ENCODE measurements around the gene CLIP3.
"Not testable (repeated sequence)": the region's sequence is repeated elsewhere in the genome, so short reads cannot be mapped to it uniquely, and the experiment has no call there.

CLIP3 gene

GRCh38 chr19:35986664-35987570, 45.8 kb downstream of the CLIP3 start:
- H3K36me3 ChIP-seq (ENCODE audit: insufficient read depth, insufficient read length, low read length): no peaks in the 10 kb centered on the region
- H3K4me3 ChIP-seq (ENCODE audit: insufficient read length, low read depth): peak overlapping the region; percentile 28
- peaks cover 5% of the 10 kb centered on the region; the same call in 1 of the 2 replicates for H3K9me3 ChIP-seq (ENCODE audit: insufficient read depth, low read length)
- H3K27me3 ChIP-seq (ENCODE audit: insufficient read depth, insufficient read length): peaks cover 33% of the 10 kb centered on the region
- H3K9ac ChIP-seq (ENCODE audit: insufficient read length, low read depth): peak overlapping the region; percentile 17
- H3K4me1 ChIP-seq (ENCODE audit: insufficient read depth, insufficient read length): no peaks in the 10 kb centered on the region
- no peak for DNase-seq (ENCODE audit: low read depth, low spot score)
- TF ChIP-seq SUZ12 (IDR thresholded peaks at IDR 0.05; ENCODE audit: extremely low read depth, insufficient read depth, insufficient read length): no peak
- no peak for TF ChIP-seq ZNF274 (IDR thresholded peaks at IDR 0.05; ENCODE audit: low read depth, low read length)
- no peak for TF ChIP-seq YY1 (IDR thresholded peaks at IDR 0.05; ENCODE audit: insufficient read depth, insufficient read length)

GRCh38 chr19:35986111-35986510, 46.6 kb downstream of the CLIP3 start:
- DNase-seq (ENCODE audit: low read depth, low spot score): no peak
- peaks cover 5% of the 10 kb centered on the region; the same call in 1 of the 2 replicates for H3K9me3 ChIP-seq (ENCODE audit: insufficient read depth, low read length)
- H3K4me3 ChIP-seq (ENCODE audit: insufficient read length, low read depth): no peak overlapping the region
- peaks cover 33% of the 10 kb centered on the region for H3K27me3 ChIP-seq (ENCODE audit: insufficient read depth, insufficient read length)
- no peak overlapping the region for H3K9ac ChIP-seq (ENCODE audit: insufficient read length, low read depth)
- H3K36me3 ChIP-seq (ENCODE audit: insufficient read depth, insufficient read length, low read length): no peaks in the 10 kb centered on the region
- TF ChIP-seq YY1 (IDR thresholded peaks at IDR 0.05; ENCODE audit: insufficient read depth, insufficient read length) (no peak), ZNF274 (IDR thresholded peaks at IDR 0.05; ENCODE audit: low read depth, low read length) (no peak), SUZ12 (IDR thresholded peaks at IDR 0.05; ENCODE audit: extremely low read depth, insufficient read depth, insufficient read length) (no peak)
- H3K4me1 ChIP-seq (ENCODE audit: insufficient read depth, insufficient read length): no peaks in the 10 kb centered on the region

GRCh38 chr19:35983177-35983576, 49.5 kb downstream of the CLIP3 start:
- DNase-seq (ENCODE audit: low read depth, low spot score): no peak
- no peak overlapping the region for H3K9ac ChIP-seq (ENCODE audit: insufficient read length, low read depth)
- H3K4me1 ChIP-seq (ENCODE audit: insufficient read depth, insufficient read length): peaks cover 2% of the 10 kb centered on the region
- H3K36me3 ChIP-seq (ENCODE audit: insufficient read depth, insufficient read length, low read length): no peaks in the 10 kb centered on the region
- no peaks in the 10 kb centered on the region for H3K9me3 ChIP-seq (ENCODE audit: insufficient read depth, low read length)
- no peak overlapping the region for H3K4me3 ChIP-seq (ENCODE audit: insufficient read length, low read depth)
- H3K27me3 ChIP-seq (ENCODE audit: insufficient read depth, insufficient read length): peaks cover 33% of the 10 kb centered on the region
- no peak for TF ChIP-seq ZNF274 (IDR thresholded peaks at IDR 0.05; ENCODE audit: low read depth, low read length)
- TF ChIP-seq SUZ12 (IDR thresholded peaks at IDR 0.05; ENCODE audit: extremely low read depth, insufficient read depth, insufficient read length): no peak
- TF ChIP-seq YY1 (IDR thresholded peaks at IDR 0.05; ENCODE audit: insufficient read depth, insufficient read length): no peak

- H3K27me3 ChIP-seq (ENCODE audit: insufficient read depth, insufficient read length): peaks cover 27% of the 10 kb centered on the region
Observed at GRCh38 chr19:35980997-35981396, 51.7 kb downstream of the CLIP3 start.

GRCh38 chr19:35978832-35979365, 53.8 kb downstream of the CLIP3 start:
- Histone ChIP-seq H3K4me3 (ENCODE audit: insufficient read length, low read depth) (no peak overlapping the region), H3K9me3 (ENCODE audit: insufficient read depth, low read length) (no peaks in the 10 kb centered on the region), H3K4me1 (ENCODE audit: insufficient read depth, insufficient read length) (peaks cover 2% of the 10 kb centered on the region), H3K27me3 (ENCODE audit: insufficient read depth, insufficient read length) (peaks cover 14% of the 10 kb centered on the region), H3K36me3 (ENCODE audit: insufficient read depth, insufficient read length, low read length) (no peaks in the 10 kb centered on the region), H3K9ac (ENCODE audit: insufficient read length, low read depth) (no peak overlapping the region)
- TF ChIP-seq SUZ12 (IDR thresholded peaks at IDR 0.05; ENCODE audit: extremely low read depth, insufficient read depth, insufficient read length) (no peak), ZNF274 (IDR thresholded peaks at IDR 0.05; ENCODE audit: low read depth, low read length) (no peak), YY1 (IDR thresholded peaks at IDR 0.05; ENCODE audit: insufficient read depth, insufficient read length) (no peak)
- DNase-seq (ENCODE audit: low read depth, low spot score): no peak

More at GRCh38 chr19:35980997-35981396, 51.7 kb downstream of the CLIP3 start:
- H3K4me3 ChIP-seq (ENCODE audit: insufficient read length, low read depth); H3K4me1 ChIP-seq (ENCODE audit: insufficient read depth, insufficient read length); H3K9ac ChIP-seq (ENCODE audit: insufficient read length, low read depth); DNase-seq (ENCODE audit: low read depth, low spot score); H3K9me3 ChIP-seq (ENCODE audit: insufficient read depth, low read length); H3K36me3 ChIP-seq (ENCODE audit: insufficient read depth, insufficient read length, low read length): not testable (repeated sequence)

GRCh38 chr19:35978271-35978670, 54.4 kb downstream of the CLIP3 start:
- Histone ChIP-seq H3K9me3 (ENCODE audit: insufficient read depth, low read length) (no peaks in the 10 kb centered on the region), H3K4me1 (ENCODE audit: insufficient read depth, insufficient read length) (peaks cover 2% of the 10 kb centered on the region), H3K4me3 (ENCODE audit: insufficient read length, low read depth) (no peak overlapping the region), H3K27me3 (ENCODE audit: insufficient read depth, insufficient read length) (peaks cover 8% of the 10 kb centered on the region), H3K9ac (ENCODE audit: insufficient read length, low read depth) (no peak overlapping the region), H3K36me3 (ENCODE audit: insufficient read depth, insufficient read length, low read length) (no peaks in the 10 kb centered on the region)
- DNase-seq (ENCODE audit: low read depth, low spot score): no peak
- TF ChIP-seq YY1 (IDR thresholded peaks at IDR 0.05; ENCODE audit: insufficient read depth, insufficient read length) (no peak), ZNF274 (IDR thresholded peaks at IDR 0.05; ENCODE audit: low read depth, low read length) (no peak), SUZ12 (IDR thresholded peaks at IDR 0.05; ENCODE audit: extremely low read depth, insufficient read depth, insufficient read length) (no peak)

- TF ChIP-seq YY1 (IDR thresholded peaks at IDR 0.05; ENCODE audit: insufficient read depth, insufficient read length) (no peak), SUZ12 (IDR thresholded peaks at IDR 0.05; ENCODE audit: extremely low read depth, insufficient read depth, insufficient read length) (no peak)
- peaks cover 3% of the 10 kb centered on the region for H3K27me3 ChIP-seq (ENCODE audit: insufficient read depth, insufficient read length)
- H3K4me3 ChIP-seq (ENCODE audit: insufficient read length, low read depth): no peak overlapping the region
- H3K4me1 ChIP-seq (ENCODE audit: insufficient read depth, insufficient read length): peaks cover 2% of the 10 kb centered on the region
- no peaks in the 10 kb centered on the region for H3K36me3 ChIP-seq (ENCODE audit: insufficient read depth, insufficient read length, low read length)
- DNase-seq (ENCODE audit: low read depth, low spot score): no peak
- H3K9ac ChIP-seq (ENCODE audit: insufficient read length, low read depth): no peak overlapping the region
- H3K9me3 ChIP-seq (ENCODE audit: insufficient read depth, low read length): no peaks in the 10 kb centered on the region
Observed at GRCh38 chr19:35977446-35978222, 55.0 kb downstream of the CLIP3 start.

All from NT2/D1 (cell line).